Adrenal gland (tissue), 12 donors: ENCODE data around the gene ANAPC1. TPM values are rescaled to one million over a fixed set of nuclear protein-coding genes. Genes with fewer than 3 reads are reported as not detected.

Source experiments
- DNase-seq, 7 donors: peaks; one replicate each; pipeline ENCODE4 v3.0.0-alpha.2; 2019 to 2020
- H3K27ac ChIP-seq, 5 donors: fragments of 200-600 bp; sonication (generic) in 4 of 5; 1 replicate in 3 of 5; 2 replicates in 2 of 5; pipeline versions ENCODE4 v1.5.1 to v1.8.0; 2016 to 2020; ENCODE audit warnings: mild to moderate bottlenecking in 1 of 5
- H3K27me3 ChIP-seq: fragments of 200-600 bp; 2 replicates; pipeline ENCODE4 v1.8.0; 2021
- H3K36me3 ChIP-seq, 2 donors: fragments of 200-600 bp; replicated peaks in 1 of 2; 1 replicate in 1 of 2; 2 replicates in 1 of 2; pipeline versions ENCODE4 v1.5.1 to v1.8.0; 2018 to 2022
- H3K4me1 ChIP-seq, 2 donors: fragments of 200-600 bp; replicated peaks in 1 of 2; 1 replicate in 1 of 2; 2 replicates in 1 of 2; pipeline versions ENCODE4 v1.5.1 to v1.8.0; 2018 to 2021
- H3K4me3 ChIP-seq, 4 donors: fragments of 200-600 bp; sonication (generic) in 3 of 4; one replicate each; pipeline ENCODE4 v1.5.1; 2016 to 2018
- H3K9me3 ChIP-seq, 3 donors: fragments of 200-600 bp; sonication (generic) in 1 of 3; replicated peaks in 1 of 3; 1 replicate in 2 of 3; 2 replicates in 1 of 3; pipeline versions ENCODE4 v1.5.1 to v1.8.0; 2016 to 2021
- POLR2A ChIP-seq, 2 donors: fragments of 450-650 bp; IDR thresholded peaks; one replicate each; pipeline ENCODE4 v1.6.1; 2017; ENCODE audit warnings: antibody characterized with exemption in 2 of 2, mild to moderate bottlenecking in 2 of 2, moderate library complexity in 1 of 2
- WGBS, 4 donors: extraction: QIAGEN DNeasy Blood & Tissue Kit in 2 of 4; methylation state at CpG; one replicate each; pipeline versions ENCODE4 v1.1.5 to v1.1.7; 2013 to 2017; 5-methylcytosine and 5-hydroxymethylcytosine counted together
- intact Hi-C, 2 donors: fragments of 100-400 bp; cut with DNase I; formaldehyde crosslinking; loops; one replicate each; pipeline versions ENCODE4 v1.14.1 to v1.15.0; 2022 to 2023
- polyA plus RNA-seq, 3 donors: library from polyadenylated mRNA; stranded (reverse); fragments of 200-250 nt in 2 of 3; fragments of 350-450 nt in 1 of 3; fragmentation: Illumina TruSeq in 1 of 3; extraction: RNeasy Lipid Tissue Mini Kit (QIAGEN cat#74804) in 1 of 3; gene quantifications; one replicate each; pipeline ENCODE4 v1.2.3, GENCODE V29; 2013 to 2014
- total RNA-seq, 9 donors: library from RNA; depleted of rRNA in 4 of 9; stranded (reverse); fragments of >200 nt in 4 of 9; fragments of 120-200 nt in 1 of 9; fragmentation: NEBNext Ultra II Directional in 1 of 9; extraction: Animal tissue kit (Norgen Biotek cat#: 25700) in 1 of 9; gene quantifications; one replicate each; pipeline versions ENCODE4 v1.1.0 to v1.2.4, GENCODE V29; 2013 to 2023
- TF ChIP-seq, protein P1 (sequence below), 6 experiments: fragments of 450-650 bp in 4 of 6; fragments of 200-600 bp in 2 of 6; sonication (generic) in 1 of 6; IDR thresholded peaks; 1 replicate in 5 of 6; 2 replicates in 1 of 6; pipeline versions ENCODE4 v1.5.1 to v1.8.0; 2016 to 2021; ENCODE audit warnings: antibody characterized with exemption in 6 of 6, mild to moderate bottlenecking in 2 of 6, moderate library complexity in 1 of 6
- donor health status: healthy with polysubstance abuse.
- donor health status: Bipolar disorder and iron deficiency.
- donor health status: DM: yes; HTN: yes; CAD: no.
- donor health status: DM: no; HTN: no; CAD: no.
- donor health status: DM: no; HTN: no; CAD: no.
- donor health status: DM: yes; HTN: yes; CAD: no.

Gene ANAPC1
- total and polyA plus RNA-seq, 12 donors: 5.4 to 63.9 (median 25.3) TPM

DNA sequence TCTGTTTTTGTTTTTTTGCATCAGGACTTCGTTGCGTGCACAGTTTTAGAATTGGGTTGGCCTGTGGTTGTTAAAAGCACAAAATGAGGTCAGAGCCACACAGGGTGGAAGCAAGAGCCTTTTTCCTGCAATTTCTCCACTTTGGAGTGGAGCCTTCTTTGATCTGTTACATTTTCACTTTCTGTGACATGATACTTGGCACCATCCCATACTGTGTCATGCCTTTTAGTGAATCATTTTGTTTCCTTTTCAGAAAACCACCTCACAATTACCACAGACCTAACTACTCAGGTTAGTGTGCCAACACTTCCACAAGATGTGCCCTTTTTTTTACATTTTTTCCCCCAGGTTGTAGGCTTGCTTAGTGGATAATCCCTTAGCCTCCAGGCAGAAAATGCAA, 46.9 kb upstream of the ANAPC1 start:
- no peak overlapping the region for H3K4me3 ChIP-seq
- H3K4me1 ChIP-seq: peaks cover 27 to 51% of the 10 kb centered on the region in 2 donors
- DNase-seq: peak in 4 of 7 donors; percentile 59 to 72 (median 70)
- H3K27ac ChIP-seq: peak overlapping the region in 4 of 5 donors; percentile 42 to 71 (median 58)
- intact Hi-C loops: no loop called here
- 25 to 47% (median 39%) methylated on average over 2 of the region's 2 CpGs for WGBS, 4 donors
- H3K27me3 ChIP-seq: no peaks in the 10 kb centered on the region
- peaks cover 0 to 63% of the 10 kb centered on the region in 2 donors for H3K36me3 ChIP-seq
- TF ChIP-seq, protein P1, sequence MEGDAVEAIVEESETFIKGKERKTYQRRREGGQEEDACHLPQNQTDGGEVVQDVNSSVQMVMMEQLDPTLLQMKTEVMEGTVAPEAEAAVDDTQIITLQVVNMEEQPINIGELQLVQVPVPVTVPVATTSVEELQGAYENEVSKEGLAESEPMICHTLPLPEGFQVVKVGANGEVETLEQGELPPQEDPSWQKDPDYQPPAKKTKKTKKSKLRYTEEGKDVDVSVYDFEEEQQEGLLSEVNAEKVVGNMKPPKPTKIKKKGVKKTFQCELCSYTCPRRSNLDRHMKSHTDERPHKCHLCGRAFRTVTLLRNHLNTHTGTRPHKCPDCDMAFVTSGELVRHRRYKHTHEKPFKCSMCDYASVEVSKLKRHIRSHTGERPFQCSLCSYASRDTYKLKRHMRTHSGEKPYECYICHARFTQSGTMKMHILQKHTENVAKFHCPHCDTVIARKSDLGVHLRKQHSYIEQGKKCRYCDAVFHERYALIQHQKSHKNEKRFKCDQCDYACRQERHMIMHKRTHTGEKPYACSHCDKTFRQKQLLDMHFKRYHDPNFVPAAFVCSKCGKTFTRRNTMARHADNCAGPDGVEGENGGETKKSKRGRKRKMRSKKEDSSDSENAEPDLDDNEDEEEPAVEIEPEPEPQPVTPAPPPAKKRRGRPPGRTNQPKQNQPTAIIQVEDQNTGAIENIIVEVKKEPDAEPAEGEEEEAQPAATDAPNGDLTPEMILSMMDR (IDR thresholded peaks at IDR 0.05): no peak
- peak in 1 of 2 donors; percentile 17 for TF ChIP-seq POLR2A (IDR thresholded peaks at IDR 0.05)
- no peaks in the 10 kb centered on the region for H3K9me3 ChIP-seq

DNA sequence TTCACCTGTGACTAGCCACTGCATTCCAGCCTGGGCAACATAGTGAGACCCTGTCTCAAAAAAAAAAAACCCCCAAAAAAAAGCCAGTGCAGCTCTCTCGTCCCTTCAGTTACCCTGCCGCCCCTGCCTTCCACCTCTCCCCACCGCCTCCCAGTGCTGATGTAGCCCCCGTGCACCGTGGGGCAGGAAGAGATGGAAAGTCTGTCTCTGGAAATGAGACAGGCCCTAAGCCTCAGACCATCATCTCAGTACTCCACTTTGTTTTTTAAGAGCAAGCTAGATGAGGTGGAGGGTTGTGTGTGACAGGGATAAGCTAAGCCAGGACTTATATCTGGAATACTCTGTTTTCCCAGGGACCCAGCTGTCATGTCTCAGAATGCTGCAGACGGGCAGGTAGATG, 46.4 kb upstream of the ANAPC1 start:
- peak in 1 of 7 donors; percentile 20 for DNase-seq
- 78 to 82% (median 80%) methylated on average over 6 of the region's 6 CpGs for WGBS, 4 donors
- Histone ChIP-seq H3K4me1 (peaks cover 27 to 51% of the 10 kb centered on the region in 2 donors), H3K9me3 (no peaks in the 10 kb centered on the region), H3K4me3 (no peak overlapping the region), H3K27me3 (no peaks in the 10 kb centered on the region), H3K36me3 (peaks cover 0 to 63% of the 10 kb centered on the region in 2 donors), H3K27ac (peak overlapping the region in 4 of 5 donors; percentile 14 to 71 (median 40))
- TF ChIP-seq, protein P1 (IDR thresholded peaks at IDR 0.05): no peak
- no peak for TF ChIP-seq POLR2A (IDR thresholded peaks at IDR 0.05)
- intact Hi-C loops: no loop called here

DNA sequence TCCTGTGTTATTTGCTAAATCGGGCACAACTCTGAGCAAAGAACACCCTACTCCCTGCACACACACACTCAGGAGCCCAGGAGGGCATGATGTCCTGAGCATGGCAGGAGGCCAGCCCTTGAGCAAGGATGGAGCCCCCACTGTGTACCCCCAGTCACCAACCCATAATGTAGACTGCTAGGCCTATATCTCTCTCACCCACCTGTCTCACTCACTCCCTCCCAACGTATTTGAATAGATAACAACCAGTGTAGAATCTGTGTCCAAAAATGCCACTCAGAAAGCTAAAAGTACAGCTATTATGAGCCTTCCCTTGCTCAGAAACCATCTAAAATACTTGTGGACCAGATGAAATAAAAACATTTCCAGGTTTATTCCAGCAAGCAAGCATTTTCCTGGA, 43.7 kb upstream of the ANAPC1 start:
- Histone ChIP-seq H3K9me3 (no peaks in the 10 kb centered on the region), H3K4me1 (peaks cover 27 to 43% of the 10 kb centered on the region in 2 donors), H3K27ac (peak overlapping the region in 3 of 5 donors; percentile 0 to 56 (median 21)), H3K36me3 (peaks cover 0 to 65% of the 10 kb centered on the region in 2 donors), H3K27me3 (no peaks in the 10 kb centered on the region), H3K4me3 (no peak overlapping the region)
- TF ChIP-seq POLR2A (IDR thresholded peaks at IDR 0.05): no peak
- TF ChIP-seq, protein P1 (IDR thresholded peaks at IDR 0.05): no peak
- DNase-seq: peak in 1 of 7 donors; percentile 19
- intact Hi-C loops: no loop called here
- 56 to 77% (median 70%) methylated on average over 2 of the region's 2 CpGs for WGBS, 4 donors

DNA sequence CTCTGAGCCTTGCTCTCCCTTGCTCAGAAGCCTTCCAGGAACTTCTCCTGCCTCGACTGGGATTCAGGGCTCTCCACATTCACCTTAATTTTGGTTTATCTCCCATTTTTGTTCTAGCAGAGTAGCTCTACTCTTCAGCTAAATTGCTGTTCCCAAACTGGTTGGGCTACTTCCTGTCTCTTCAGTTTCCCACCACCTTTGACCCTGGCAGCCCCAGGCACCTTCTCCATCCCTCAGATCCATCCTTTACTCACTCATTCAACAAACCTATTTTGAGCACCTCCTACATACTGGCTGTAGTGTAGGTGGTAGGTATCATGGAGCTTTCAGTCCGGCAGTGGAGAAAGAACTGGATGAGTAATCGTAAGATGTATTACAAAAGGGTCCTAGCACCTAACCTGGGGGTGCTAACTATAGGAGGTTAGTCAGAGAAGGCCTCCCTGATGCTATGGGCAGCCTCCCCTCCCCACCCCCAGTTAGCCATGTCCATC, 40.7 kb upstream of the ANAPC1 start:
- Histone ChIP-seq H3K27me3 (no peaks in the 10 kb centered on the region), H3K36me3 (peaks cover 0 to 41% of the 10 kb centered on the region in 2 donors), H3K9me3 (no peaks in the 10 kb centered on the region), H3K4me3 (no peak overlapping the region), H3K27ac (no peak overlapping the region), H3K4me1 (peaks cover 23 to 28% of the 10 kb centered on the region in 2 donors)
- intact Hi-C loops: no loop called here
- WGBS, 4 donors: 88 to 98% (median 94%) methylated on average over 3 of the region's 3 CpGs
- TF ChIP-seq, protein P1 (IDR thresholded peaks at IDR 0.05): no peak
- TF ChIP-seq POLR2A (IDR thresholded peaks at IDR 0.05): no peak
- DNase-seq: peak in 1 of 7 donors; percentile 10
